Measurements from ENCODE around the gene TRAF4.

Gene TRAF4, protein sequence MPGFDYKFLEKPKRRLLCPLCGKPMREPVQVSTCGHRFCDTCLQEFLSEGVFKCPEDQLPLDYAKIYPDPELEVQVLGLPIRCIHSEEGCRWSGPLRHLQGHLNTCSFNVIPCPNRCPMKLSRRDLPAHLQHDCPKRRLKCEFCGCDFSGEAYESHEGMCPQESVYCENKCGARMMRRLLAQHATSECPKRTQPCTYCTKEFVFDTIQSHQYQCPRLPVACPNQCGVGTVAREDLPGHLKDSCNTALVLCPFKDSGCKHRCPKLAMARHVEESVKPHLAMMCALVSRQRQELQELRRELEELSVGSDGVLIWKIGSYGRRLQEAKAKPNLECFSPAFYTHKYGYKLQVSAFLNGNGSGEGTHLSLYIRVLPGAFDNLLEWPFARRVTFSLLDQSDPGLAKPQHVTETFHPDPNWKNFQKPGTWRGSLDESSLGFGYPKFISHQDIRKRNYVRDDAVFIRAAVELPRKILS

DNA sequence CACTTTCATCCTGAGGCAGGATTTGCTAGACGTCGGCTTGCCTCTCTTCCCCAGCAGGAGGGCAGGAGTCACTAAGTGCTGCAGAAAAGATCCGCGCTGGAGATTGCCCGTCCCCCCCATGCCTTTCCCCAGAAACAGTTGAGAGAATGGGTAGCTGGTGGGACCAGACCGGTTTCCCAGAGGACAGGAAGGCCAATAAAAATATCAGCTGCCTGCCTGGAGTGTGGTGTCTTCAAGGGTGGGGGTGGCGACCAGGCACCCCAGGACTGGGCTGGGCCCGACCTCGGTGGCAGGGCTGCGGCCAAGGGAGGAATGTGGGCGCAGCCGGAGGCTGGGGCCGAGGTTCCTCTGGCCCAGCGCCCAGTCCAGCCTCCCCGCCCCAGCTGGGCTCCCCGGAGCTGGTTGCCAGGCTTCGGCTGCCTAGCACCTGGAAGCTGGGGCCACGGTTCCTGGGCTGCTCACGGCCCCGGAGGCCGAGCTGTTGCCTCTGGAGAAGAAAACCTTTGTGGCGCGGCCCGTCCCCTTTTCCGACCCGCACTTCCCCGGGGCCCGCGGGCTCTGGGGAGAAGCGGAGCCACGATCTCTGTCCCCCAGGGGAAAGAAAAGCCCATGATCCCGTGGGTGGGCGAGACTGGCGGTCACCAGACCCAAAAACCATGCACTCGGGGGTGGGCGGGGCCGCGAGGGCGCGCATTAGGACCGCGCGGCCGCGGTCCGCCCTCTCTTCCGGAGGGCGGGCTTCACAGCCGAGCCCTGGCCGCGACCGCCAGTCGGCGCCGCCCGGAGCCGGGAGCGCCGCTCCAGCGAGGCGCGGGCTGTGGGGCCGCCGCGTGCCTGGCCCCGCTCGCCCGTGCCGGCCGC is at the start of gene TRAF4:
TSS of gene TRAF4 (plus strand) at position 769 of the 861 bp plus-strand sequence. CDS start 102 bp downstream, outside the sequence.
- TF ChIP-seq, protein P1, sequence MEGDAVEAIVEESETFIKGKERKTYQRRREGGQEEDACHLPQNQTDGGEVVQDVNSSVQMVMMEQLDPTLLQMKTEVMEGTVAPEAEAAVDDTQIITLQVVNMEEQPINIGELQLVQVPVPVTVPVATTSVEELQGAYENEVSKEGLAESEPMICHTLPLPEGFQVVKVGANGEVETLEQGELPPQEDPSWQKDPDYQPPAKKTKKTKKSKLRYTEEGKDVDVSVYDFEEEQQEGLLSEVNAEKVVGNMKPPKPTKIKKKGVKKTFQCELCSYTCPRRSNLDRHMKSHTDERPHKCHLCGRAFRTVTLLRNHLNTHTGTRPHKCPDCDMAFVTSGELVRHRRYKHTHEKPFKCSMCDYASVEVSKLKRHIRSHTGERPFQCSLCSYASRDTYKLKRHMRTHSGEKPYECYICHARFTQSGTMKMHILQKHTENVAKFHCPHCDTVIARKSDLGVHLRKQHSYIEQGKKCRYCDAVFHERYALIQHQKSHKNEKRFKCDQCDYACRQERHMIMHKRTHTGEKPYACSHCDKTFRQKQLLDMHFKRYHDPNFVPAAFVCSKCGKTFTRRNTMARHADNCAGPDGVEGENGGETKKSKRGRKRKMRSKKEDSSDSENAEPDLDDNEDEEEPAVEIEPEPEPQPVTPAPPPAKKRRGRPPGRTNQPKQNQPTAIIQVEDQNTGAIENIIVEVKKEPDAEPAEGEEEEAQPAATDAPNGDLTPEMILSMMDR (IDR thresholded peaks at IDR 0.05; ENCODE audit: insufficient read depth, low read depth, low read length, missing control alignments), result peak; percentile 29
- peak; percentile 82 for DNase-seq (ENCODE audit: low read depth)

DNA sequence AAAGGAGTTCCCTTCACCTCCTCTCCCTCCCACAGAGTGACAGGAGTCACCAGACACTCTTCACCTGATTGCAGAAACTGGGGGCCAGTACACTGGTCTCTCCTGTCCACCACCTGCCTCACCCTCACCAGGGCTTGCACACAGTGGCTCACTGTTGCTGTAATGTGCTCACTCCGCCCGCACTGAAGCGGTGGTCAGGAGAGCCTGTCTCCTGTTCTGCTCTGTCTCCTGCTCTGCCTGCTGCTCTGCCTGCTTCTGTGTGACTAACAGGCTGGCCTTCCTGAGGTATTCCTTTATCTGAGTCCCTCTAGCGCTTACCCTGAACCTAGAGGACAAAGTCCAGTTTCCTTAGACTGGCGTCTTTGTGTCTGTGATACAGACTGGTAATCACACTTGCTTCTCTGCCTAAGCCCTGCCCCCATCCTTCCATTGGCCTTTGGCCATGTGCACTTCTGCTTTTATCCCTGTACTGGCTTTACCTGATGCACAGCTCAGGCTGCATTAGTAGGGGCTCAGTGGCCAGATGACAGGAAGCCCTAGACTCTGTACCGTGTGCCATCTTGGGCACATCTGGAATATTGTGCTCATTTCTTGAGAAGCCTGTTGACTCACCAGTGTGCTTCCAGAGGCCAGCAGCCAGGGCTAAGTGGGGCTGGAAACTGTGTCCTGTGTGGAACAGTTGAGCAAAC is 45.4 kb upstream of the TRAF4 start:
- TF ChIP-seq, protein P1 (IDR thresholded peaks at IDR 0.05; ENCODE audit: insufficient read depth, low read depth, low read length, missing control alignments), result no peak
- no peak overlapping the region for H3K4me3 ChIP-seq (ENCODE audit: low read length)
- no peak for DNase-seq (ENCODE audit: low read depth)

More for the DNA sequence above, at the start of gene TRAF4:
- H3K4me3 ChIP-seq (ENCODE audit: low read length), result peak within 1 kb of the TSS; percentile 88

DNA sequence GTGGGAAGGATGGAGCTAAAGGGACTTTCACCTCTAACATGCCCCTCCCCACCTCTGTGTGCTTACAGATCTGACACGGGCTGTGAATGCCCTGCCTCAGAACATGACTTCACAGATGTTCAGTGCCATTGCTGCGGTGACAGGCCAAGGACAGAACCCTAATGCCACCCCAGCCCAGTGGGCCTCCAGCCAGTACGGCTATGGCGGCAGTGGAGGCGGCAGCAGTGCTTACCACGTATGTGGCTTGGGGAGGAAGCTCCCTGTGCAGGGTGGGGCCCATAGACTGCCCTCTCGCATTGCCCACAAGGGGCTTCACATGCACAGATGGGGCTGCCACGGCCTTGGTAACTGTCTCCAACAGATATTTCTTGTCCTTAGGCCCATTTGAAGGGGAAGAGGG is 43.5 kb upstream of the TRAF4 start:
- TF ChIP-seq, protein P1 (IDR thresholded peaks at IDR 0.05; ENCODE audit: insufficient read depth, low read depth, low read length, missing control alignments), result no peak
- DNase-seq (ENCODE audit: low read depth), result no peak
- no peak overlapping the region for H3K4me3 ChIP-seq (ENCODE audit: low read length)

DNA sequence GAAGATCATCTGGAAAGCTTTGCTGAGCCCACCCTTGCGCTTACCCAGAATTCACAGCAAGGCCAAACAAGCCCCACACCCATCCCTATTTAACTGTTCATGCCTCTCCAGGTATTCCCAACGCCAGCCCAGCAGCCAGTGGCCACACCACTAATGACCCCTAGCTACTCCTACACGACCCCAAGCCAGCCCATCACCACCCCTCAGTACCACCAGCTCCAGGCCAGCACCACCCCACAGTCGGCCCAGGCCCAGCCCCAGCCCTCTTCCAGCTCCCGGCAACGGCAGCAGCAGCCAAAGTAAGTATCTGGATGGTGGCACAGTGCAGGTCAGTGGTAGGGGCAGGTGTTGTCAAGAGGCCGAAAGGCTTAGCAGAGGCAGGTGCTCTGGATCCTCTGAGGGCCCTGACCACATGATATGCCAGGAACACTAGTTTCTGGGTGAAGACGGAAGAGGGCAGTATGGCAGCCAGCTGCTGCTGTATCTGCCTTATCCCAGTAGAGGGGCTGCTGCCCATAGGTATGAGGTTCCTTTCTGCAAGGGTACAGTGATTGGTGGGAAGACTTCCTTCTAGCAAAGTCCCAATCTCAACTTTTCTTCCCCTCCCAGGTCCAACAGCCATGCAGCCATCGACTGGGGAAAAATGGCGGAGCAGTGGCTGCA is 42.9 kb upstream of the TRAF4 start:
- H3K4me3 ChIP-seq (ENCODE audit: low read length), result no peak overlapping the region
- no peak for DNase-seq (ENCODE audit: low read depth)
- TF ChIP-seq, protein P1 (IDR thresholded peaks at IDR 0.05; ENCODE audit: insufficient read depth, low read depth, low read length, missing control alignments), result no peak

DNA sequence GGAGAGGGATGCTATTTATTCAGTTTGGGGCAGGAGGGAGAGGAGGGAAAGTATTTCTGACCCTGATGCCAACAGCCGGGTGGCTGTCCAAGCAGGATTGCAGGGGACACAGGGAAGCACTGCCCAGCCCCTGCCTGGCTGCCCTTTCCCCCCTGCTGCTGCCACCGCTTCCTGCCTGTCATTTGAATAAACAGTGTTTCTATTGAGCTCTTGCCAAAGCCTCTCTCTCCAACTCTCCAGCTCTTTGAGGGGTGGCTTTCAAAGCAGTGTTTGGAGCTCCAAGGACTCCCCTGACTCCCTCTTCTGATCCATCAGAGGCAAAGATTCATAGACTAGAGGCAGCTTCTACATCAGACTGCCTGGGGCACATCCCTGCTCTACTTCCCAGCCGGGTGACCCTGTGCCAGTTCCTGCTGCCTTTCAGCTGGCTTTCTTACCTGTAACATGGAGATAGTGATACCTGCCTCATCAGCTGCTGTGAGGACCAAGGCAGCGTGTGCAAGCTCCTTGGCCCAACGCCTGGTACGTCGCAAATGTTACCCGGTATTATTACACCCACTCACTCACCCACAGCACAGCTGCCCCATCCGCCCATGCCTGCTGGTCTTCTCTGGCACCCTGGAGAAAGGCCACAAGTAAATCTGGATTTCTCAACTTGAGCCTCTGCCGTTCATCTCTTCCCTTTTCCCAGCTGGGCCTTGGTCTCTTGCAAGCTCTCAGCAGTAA is 41.6 kb upstream of the TRAF4 start:
- no peak for DNase-seq (ENCODE audit: low read depth)
- TF ChIP-seq, protein P1 (IDR thresholded peaks at IDR 0.05; ENCODE audit: insufficient read depth, low read depth, low read length, missing control alignments), result no peak
- no peak overlapping the region for H3K4me3 ChIP-seq (ENCODE audit: low read length)

Measured in epithelial cell of esophagus (primary cell).